Mesenchymal stem cell (in vitro differentiated cells and primary cell): ENCODE results near the gene ADRM1. TPM values are rescaled to one million over a fixed set of nuclear protein-coding genes. Genes with fewer than 3 reads are reported as not detected.
A peak's percentile ranks its signal among the peaks of the same experiment; 100 is the strongest.

Source experiments
- DNase-seq: peaks from one replicate; pipeline ENCODE4 v3.0.0-alpha.2; 2013
- H2AFZ ChIP-seq: one replicate; pipeline ENCODE4 v1.6.1; 2013; ENCODE audit warnings: low read depth, mild to moderate bottlenecking, control low read depth, inconsistent platforms, low read length, moderate library complexity
- H2AK5ac ChIP-seq: 2 replicates; pipeline ENCODE4 v1.6.1; 2013; ENCODE audit warnings: low read length, moderate library complexity, mild to moderate bottlenecking, inconsistent platforms; ENCODE audit not compliant: severe bottlenecking
- H2BK120ac ChIP-seq: one replicate; pipeline ENCODE4 v1.6.1; 2013; ENCODE audit warnings: low read depth, mild to moderate bottlenecking, inconsistent platforms, low read length, moderate library complexity
- H2BK12ac ChIP-seq, 2 experiments: one replicate each; pipeline ENCODE4 v1.6.1; 2013; ENCODE audit warnings: inconsistent platforms in 2 of 2, low read length in 2 of 2, mild to moderate bottlenecking in 2 of 2, moderate library complexity in 2 of 2, control low read depth in 1 of 2
- H2BK15ac ChIP-seq: one replicate; pipeline ENCODE4 v1.6.1; 2013; ENCODE audit warnings: mild to moderate bottlenecking, low read depth, inconsistent platforms; ENCODE audit not compliant: poor library complexity, severe bottlenecking
- H2BK5ac ChIP-seq: 2 replicates; pipeline ENCODE4 v1.6.1; 2013; ENCODE audit warnings: low read depth, mild to moderate bottlenecking, low read length, control low read depth, inconsistent platforms; ENCODE audit not compliant: poor library complexity, severe bottlenecking
- H3K14ac ChIP-seq, 2 experiments: one replicate each; pipeline ENCODE4 v1.6.1; 2013; ENCODE audit warnings: inconsistent platforms in 2 of 2, low read length in 2 of 2, control low read depth in 1 of 2, mild to moderate bottlenecking in 1 of 2, moderate library complexity in 1 of 2
- H3K18ac ChIP-seq, 2 experiments: one replicate each; pipeline ENCODE4 v1.6.1; 2013; ENCODE audit warnings: inconsistent platforms in 2 of 2, low read length in 2 of 2, control low read depth in 1 of 2, low read depth in 1 of 2, mild to moderate bottlenecking in 1 of 2
- H3K23ac ChIP-seq, 2 experiments: one replicate each; pipeline ENCODE4 v1.6.1; 2013; ENCODE audit warnings: inconsistent platforms in 2 of 2, low read length in 2 of 2, mild to moderate bottlenecking in 2 of 2, moderate library complexity in 2 of 2, control low read depth in 1 of 2
- H3K27ac ChIP-seq: 2 replicates; pipeline ENCODE4 v1.5.1; 2013; ENCODE audit warnings: mild to moderate bottlenecking, moderate library complexity, low read length, control low read depth, inconsistent platforms; ENCODE audit not compliant: poor library complexity, severe bottlenecking
- H3K27me3 ChIP-seq, 2 experiments: 2 replicates each; pipeline versions ENCODE4 v1.6.1 to v1.7.0; 2013; ENCODE audit warnings: low read length in 2 of 2, mild to moderate bottlenecking in 2 of 2, moderate library complexity in 2 of 2, control low read depth in 1 of 2, inconsistent platforms in 1 of 2; ENCODE audit not compliant: control insufficient read depth in 1 of 2, insufficient read depth in 1 of 2
- H3K36me3 ChIP-seq, 2 experiments: 2 replicates each; pipeline versions ENCODE4 v1.6.1 to v1.7.0; 2013; ENCODE audit warnings: low read length in 2 of 2, control low read depth in 1 of 2, inconsistent platforms in 1 of 2, low read depth in 1 of 2, mild to moderate bottlenecking in 1 of 2; ENCODE audit not compliant: insufficient read depth in 2 of 2, control insufficient read depth in 1 of 2
- H3K4ac ChIP-seq, 2 experiments: one replicate each; pipeline ENCODE4 v1.6.1; 2013; ENCODE audit warnings: inconsistent platforms in 2 of 2, low read length in 2 of 2, mild to moderate bottlenecking in 2 of 2, moderate library complexity in 2 of 2, control low read depth in 1 of 2, low read depth in 1 of 2
- H3K4me1 ChIP-seq: 2 replicates; pipeline ENCODE4 v1.6.1; 2013; ENCODE audit warnings: low read depth, low read length, control low read depth; ENCODE audit not compliant: control insufficient read depth, insufficient read depth
- H3K4me2 ChIP-seq: 2 replicates; pipeline ENCODE4 v1.6.1; 2013; ENCODE audit warnings: low read length, mild to moderate bottlenecking, inconsistent platforms; ENCODE audit not compliant: poor library complexity, severe bottlenecking
- H3K4me3 ChIP-seq, 2 experiments: 2 replicates each; pipeline versions ENCODE4 v1.5.1 to v1.7.0; 2013; ENCODE audit warnings: low read length in 2 of 2, mild to moderate bottlenecking in 2 of 2, control low read depth in 1 of 2, low read depth in 1 of 2; ENCODE audit not compliant: insufficient read depth in 1 of 2
- H3K79me1 ChIP-seq: replicated peaks from 2 replicates; pipeline ENCODE4 v1.6.1; 2013; ENCODE audit warnings: mild to moderate bottlenecking, control low read depth, low read length, inconsistent platforms; ENCODE audit not compliant: poor library complexity, severe bottlenecking
- H3K9ac ChIP-seq: 2 replicates; pipeline ENCODE4 v1.7.0; 2013; ENCODE audit warnings: mild to moderate bottlenecking, low read length, moderate library complexity
- H3K9me3 ChIP-seq: 2 replicates; pipeline ENCODE4 v1.7.0; 2013; ENCODE audit warnings: mild to moderate bottlenecking, low read length; ENCODE audit not compliant: control insufficient read depth
- H4K8ac ChIP-seq: one replicate; pipeline ENCODE4 v1.6.1; 2013; ENCODE audit warnings: inconsistent platforms, mild to moderate bottlenecking, low read length, moderate library complexity
- H4K91ac ChIP-seq: one replicate; pipeline ENCODE4 v1.6.1; 2013; ENCODE audit warnings: mild to moderate bottlenecking, low read length, inconsistent platforms
- WGBS: methylation state at CpG from one replicate; pipeline ENCODE4 v1.1.7; 2013; ENCODE audit warnings: mixed read lengths; 5-methylcytosine and 5-hydroxymethylcytosine counted together
- polyA plus RNA-seq, 2 experiments: library from polyadenylated mRNA; stranded (reverse); fragments of 200-250 nt; gene quantifications; one replicate each; pipeline ENCODE4 v1.2.3, GENCODE V29; 2013

The ADRM1 gene, protein sequence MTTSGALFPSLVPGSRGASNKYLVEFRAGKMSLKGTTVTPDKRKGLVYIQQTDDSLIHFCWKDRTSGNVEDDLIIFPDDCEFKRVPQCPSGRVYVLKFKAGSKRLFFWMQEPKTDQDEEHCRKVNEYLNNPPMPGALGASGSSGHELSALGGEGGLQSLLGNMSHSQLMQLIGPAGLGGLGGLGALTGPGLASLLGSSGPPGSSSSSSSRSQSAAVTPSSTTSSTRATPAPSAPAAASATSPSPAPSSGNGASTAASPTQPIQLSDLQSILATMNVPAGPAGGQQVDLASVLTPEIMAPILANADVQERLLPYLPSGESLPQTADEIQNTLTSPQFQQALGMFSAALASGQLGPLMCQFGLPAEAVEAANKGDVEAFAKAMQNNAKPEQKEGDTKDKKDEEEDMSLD
- 99.6 TPM for polyA plus RNA-seq (2013, experiment 1 of 2)
- 97.9 TPM for polyA plus RNA-seq (2013, experiment 2 of 2)

DNA sequence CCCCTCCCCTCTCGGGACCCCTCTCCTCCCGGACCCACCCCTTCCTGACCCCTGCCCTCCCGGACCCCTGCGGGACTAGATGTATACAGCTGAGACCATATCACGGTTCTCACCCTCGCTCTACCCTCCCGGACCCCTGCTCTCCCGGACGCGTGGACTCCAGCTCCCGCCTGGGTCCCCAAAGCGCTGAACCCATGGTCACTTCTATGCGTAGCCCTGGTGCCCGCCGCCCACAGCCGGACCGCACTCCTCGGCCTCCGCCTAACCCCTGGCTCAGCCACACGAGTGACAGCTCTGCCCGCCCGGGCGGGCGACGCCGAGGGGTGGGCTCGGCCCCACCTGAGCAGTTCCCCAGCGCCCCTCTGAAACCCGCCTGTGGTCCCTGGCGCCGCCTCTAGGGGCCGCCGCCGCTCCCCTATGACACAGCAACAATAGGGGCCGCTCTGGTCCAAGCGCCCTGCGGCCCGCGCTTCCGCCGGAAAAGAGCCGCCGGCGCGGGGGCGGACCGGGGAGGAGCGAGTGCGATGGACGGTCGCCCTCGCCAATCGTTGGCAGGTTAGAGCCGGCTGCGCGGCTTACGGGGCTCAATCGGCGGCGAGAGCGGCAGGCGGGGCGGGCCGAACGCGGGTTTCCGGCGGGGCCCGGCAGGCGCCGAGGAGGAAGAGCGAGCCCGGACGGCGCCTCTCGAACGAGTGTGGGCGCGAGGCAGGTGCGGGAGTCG, at the start of gene ADRM1:
TSS of gene ADRM1 (plus strand) at position 657 of the 721 bp plus-strand sequence. CDS start 572 bp downstream, outside the sequence.
- peak within 1 kb of the TSS; percentile 94 for H2BK120ac ChIP-seq
- peak within 1 kb of the TSS; percentile 89 for H3K27ac ChIP-seq
- peak; percentile 97 for DNase-seq
- peak within 1 kb of the TSS; percentile 87 to 98 for H3K4me3 ChIP-seq
- peak within 1 kb of the TSS; percentile 96 for H3K9ac ChIP-seq
- H2BK5ac ChIP-seq = peak within 1 kb of the TSS; percentile 69
- peak within 1 kb of the TSS; percentile 28 to 80 for H3K14ac ChIP-seq
- peak within 1 kb of the TSS; percentile 90 to 94 for H3K4ac ChIP-seq
- H2BK15ac ChIP-seq = peak within 1 kb of the TSS; percentile 97
- H3K79me1 ChIP-seq = peaks cover 10% of the 10 kb centered on the region
- under 1% methylated on average over 79 of the region's 81 CpGs for WGBS
- H3K36me3 ChIP-seq = peaks cover 35 to 63% of the 10 kb centered on the region in 2 experiments
- no peaks in the 10 kb centered on the region for H3K27me3 ChIP-seq
- no peaks in the 10 kb centered on the region for H3K9me3 ChIP-seq
- H2AK5ac ChIP-seq = peak within 1 kb of the TSS; percentile 66
- H4K91ac ChIP-seq = peak within 1 kb of the TSS; percentile 81
- peak within 1 kb of the TSS; percentile 84 for H2AFZ ChIP-seq
- H3K4me2 ChIP-seq = peak within 1 kb of the TSS; percentile 96
- H3K18ac ChIP-seq = peak within 1 kb of the TSS; percentile 91 to 97
- peaks cover 37% of the 10 kb centered on the region for H3K4me1 ChIP-seq
- peak within 1 kb of the TSS in 1 of 2 experiments; percentile 85 for H3K23ac ChIP-seq
- H4K8ac ChIP-seq = peak within 1 kb of the TSS; percentile 92
- peak within 1 kb of the TSS; percentile 88 to 96 for H2BK12ac ChIP-seq

DNA sequence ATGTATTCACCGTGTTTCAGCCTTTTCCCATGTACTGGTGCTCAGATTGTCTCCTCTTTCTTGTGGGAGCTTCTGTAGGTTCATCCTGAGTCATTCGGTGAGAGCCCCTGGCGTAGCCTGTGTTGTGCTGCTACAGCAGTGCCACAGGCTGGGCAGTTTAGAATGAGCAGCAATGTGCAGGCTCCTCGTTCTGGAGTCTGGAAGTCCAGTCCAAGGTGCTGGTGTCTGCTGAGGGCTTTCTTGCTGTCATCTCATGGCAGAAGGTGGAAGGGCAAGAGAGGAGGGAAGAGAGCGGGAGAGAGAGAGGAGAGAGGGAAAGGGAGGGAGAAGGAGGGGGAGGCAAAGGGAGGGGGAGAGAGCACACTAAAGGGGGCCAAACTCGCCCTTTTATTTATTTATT, 49.4 kb upstream of the ADRM1 start:
- no peak overlapping the region for H2AFZ ChIP-seq
- H3K4ac ChIP-seq = no peak overlapping the region
- peaks cover 21 to 39% of the 10 kb centered on the region in 2 experiments for H3K36me3 ChIP-seq
- no peak overlapping the region for H3K4me2 ChIP-seq
- H2BK120ac ChIP-seq = no peak overlapping the region
- no peaks in the 10 kb centered on the region for H3K27me3 ChIP-seq
- no peak overlapping the region for H2AK5ac ChIP-seq
- H3K79me1 ChIP-seq = peaks cover 53% of the 10 kb centered on the region
- no peaks in the 10 kb centered on the region for H3K9me3 ChIP-seq
- no peak overlapping the region for H4K91ac ChIP-seq
- H4K8ac ChIP-seq = no peak overlapping the region
- H3K23ac ChIP-seq = no peak overlapping the region
- H3K4me1 ChIP-seq = peaks cover 15% of the 10 kb centered on the region
- no peak overlapping the region for H2BK12ac ChIP-seq
- H3K9ac ChIP-seq = no peak overlapping the region
- no peak overlapping the region for H3K27ac ChIP-seq
- H2BK5ac ChIP-seq = no peak overlapping the region
- H3K18ac ChIP-seq = no peak overlapping the region
- no peak overlapping the region for H2BK15ac ChIP-seq
- DNase-seq = no peak
- 90% methylated on average over 4 of the region's 6 CpGs for WGBS
- no peak overlapping the region for H3K4me3 ChIP-seq
- no peak overlapping the region for H3K14ac ChIP-seq

DNA sequence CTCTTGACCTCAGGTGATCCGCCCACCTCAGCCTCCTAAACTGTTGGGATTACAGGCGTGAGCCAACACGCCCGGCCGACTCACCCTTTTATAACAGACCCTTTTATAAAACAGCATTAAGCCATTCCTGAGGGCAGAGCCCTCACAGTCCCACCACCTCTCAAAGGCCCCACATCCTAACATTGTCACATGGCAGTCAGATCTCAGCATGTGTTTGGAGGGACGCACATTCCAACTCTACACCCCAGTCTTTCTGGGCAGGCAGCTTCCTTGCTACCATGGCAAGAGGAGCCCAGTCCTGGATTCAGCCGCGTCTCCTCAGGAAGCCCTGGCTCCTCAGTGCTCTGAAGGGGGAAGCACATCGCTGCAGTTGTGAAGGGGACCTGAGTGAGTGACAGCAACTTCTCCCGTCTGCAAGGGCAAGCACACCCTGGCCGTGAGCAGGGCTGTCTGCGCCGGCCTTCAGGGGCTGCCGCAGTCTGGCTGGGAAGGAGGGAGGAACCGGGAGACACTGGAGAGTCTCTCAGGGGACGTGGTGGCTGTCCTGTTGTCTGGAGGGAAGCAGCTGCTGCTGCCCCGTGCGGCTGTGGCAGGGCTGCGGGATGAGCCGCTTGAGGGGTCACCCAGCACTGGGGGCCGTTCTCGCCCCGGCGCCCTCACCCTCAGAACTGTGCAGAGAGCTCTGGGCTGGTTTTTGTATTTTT, 48.6 kb upstream of the ADRM1 start:
- Histone ChIP-seq H3K4me1 (peaks cover 20% of the 10 kb centered on the region), H3K23ac (peak overlapping the region in 1 of 2 experiments; percentile 63), H2AFZ (no peak overlapping the region), H3K79me1 (peaks cover 51% of the 10 kb centered on the region), H3K18ac (no peak overlapping the region), H3K4ac (no peak overlapping the region), H2BK120ac (no peak overlapping the region), H4K91ac (no peak overlapping the region), H3K27me3 (no peaks in the 10 kb centered on the region), H2AK5ac (no peak overlapping the region), H3K9me3 (no peaks in the 10 kb centered on the region), H3K4me3 (no peak overlapping the region), H2BK5ac (no peak overlapping the region), H3K9ac (no peak overlapping the region), H3K14ac (no peak overlapping the region), H2BK15ac (no peak overlapping the region), H2BK12ac (no peak overlapping the region), H3K36me3 (peaks cover 21 to 43% of the 10 kb centered on the region in 2 experiments), H4K8ac (no peak overlapping the region), H3K4me2 (no peak overlapping the region), H3K27ac (no peak overlapping the region)
- 86% methylated on average over 24 of the region's 24 CpGs for WGBS
- no peak for DNase-seq
